Activated CD4-positive, alpha-beta memory T cell treated with anti-CD3 and anti-CD28 coated beads, Interleukin-2, amount 10 ng/mL, durations not matched to agents 7 days and 5 days (primary cell): ENCODE results near the gene ERO1B. TPM values are rescaled to one million over a fixed set of nuclear protein-coding genes. Genes with fewer than 3 reads are reported as not detected.
A peak's percentile ranks its signal among the peaks of the same experiment; 100 is the strongest.
"Not testable (repeated sequence)": the region's sequence is repeated elsewhere in the genome, so short reads cannot be mapped to it uniquely, and the experiment has no call there.

Experiments
- CTCF ChIA-PET: fragments of 350-600 bp; sonication (Branson Sonifier 250); formaldehyde crosslinking; loops from one replicate; lab custom pipeline; 2021; ENCODE audit warnings: antibody characterized with exemption, inconsistent platforms; lab: Charles Lee
- POLR2A ChIA-PET: fragments of 350-600 bp; sonication (Branson Sonifier 250); formaldehyde crosslinking; loops from one replicate; lab custom pipeline; 2021; ENCODE audit warnings: antibody characterized with exemption; lab: Charles Lee
- DNase-seq: peaks from one replicate; pipeline ENCODE4 v3.0.0-alpha.2; 2020
- H3K27ac Mint-ChIP-seq: one replicate; pipeline ENCODE4 v1.8.0; 2021; ENCODE audit warnings: mild to moderate bottlenecking, mixed read lengths
- H3K27me3 Mint-ChIP-seq: one replicate; pipeline ENCODE4 v1.8.0; 2021; ENCODE audit warnings: mixed read lengths
- H3K36me3 Mint-ChIP-seq: one replicate; pipeline ENCODE4 v1.8.0; 2021; ENCODE audit warnings: low read depth, mixed read lengths
- H3K4me1 Mint-ChIP-seq: one replicate; pipeline ENCODE4 v1.8.0; 2021; ENCODE audit warnings: mixed read lengths
- H3K4me3 Mint-ChIP-seq: one replicate; pipeline ENCODE4 v1.8.0; 2021; ENCODE audit warnings: mild to moderate bottlenecking, mixed read lengths
- H3K9me3 Mint-ChIP-seq: one replicate; pipeline ENCODE4 v1.8.0; 2021; ENCODE audit warnings: mixed read lengths
- total RNA-seq, 2 experiments: library from RNA; stranded (reverse); gene quantifications; one replicate each; pipeline ENCODE4 v1.2.3, GENCODE V29; 2021

Gene ERO1B
- total RNA-seq, result 1 to 10 TPM; 4.1 TPM

GRCh38 chr1:236281654-236282424 is at the start of gene ERO1B:
TSS of gene ERO1B (minus strand) at chr1:236281958. CDS start at chr1:236281783, 175 bp downstream.
- Mint-ChIP-seq H3K4me1 (peaks cover 41% of the 10 kb centered on the region), H3K27me3 (peaks cover 8% of the 10 kb centered on the region), H3K9me3 (no peaks in the 10 kb centered on the region), H3K36me3 (peaks cover under 1% of the 10 kb centered on the region), H3K4me3 (peak within 1 kb of the TSS; percentile 84), H3K27ac (peak within 1 kb of the TSS; percentile 34)
- peak; percentile 96 for DNase-seq
- POLR2A ChIA-PET, result interaction anchor here (0.5 to 1.3 kb wide), 4 partner anchors 113 to 513 kb away, joined by 3 to 10 read pairs (median 4); partner anchors contain the start of genes EDARADD and MTR
- CTCF ChIA-PET, result no interaction called here

- H3K9me3 Mint-ChIP-seq, H3K27ac Mint-ChIP-seq, H3K27me3 Mint-ChIP-seq, DNase-seq, CTCF ChIA-PET, H3K4me1 Mint-ChIP-seq, H3K36me3 Mint-ChIP-seq, H3K4me3 Mint-ChIP-seq, POLR2A ChIA-PET: not testable (repeated sequence)
Observed at GRCh38 chr1:236331412-236331811, 49.7 kb upstream of the ERO1B start.

GRCh38 chr1:236326432-236326831 is 44.7 kb upstream of the ERO1B start:
- POLR2A ChIA-PET, result no interaction called here
- H3K4me1 Mint-ChIP-seq, result no peaks in the 10 kb centered on the region

GRCh38 chr1:236325567-236325966 is 43.8 kb upstream of the ERO1B start:
- Mint-ChIP-seq H3K27ac (no peak overlapping the region), H3K4me1 (no peaks in the 10 kb centered on the region), H3K36me3 (no peaks in the 10 kb centered on the region), H3K9me3 (peaks cover 16% of the 10 kb centered on the region), H3K4me3 (no peak overlapping the region), H3K27me3 (peaks cover 8% of the 10 kb centered on the region)
- DNase-seq, result no peak
- ChIA-PET POLR2A (no interaction called here), CTCF (no interaction called here)

More at GRCh38 chr1:236326432-236326831, 44.7 kb upstream of the ERO1B start:
- no peak overlapping the region for H3K27ac Mint-ChIP-seq
- no peak overlapping the region for H3K4me3 Mint-ChIP-seq
- H3K36me3 Mint-ChIP-seq, result no peaks in the 10 kb centered on the region
- DNase-seq, result no peak
- H3K9me3 Mint-ChIP-seq, result peaks cover 11% of the 10 kb centered on the region
- CTCF ChIA-PET, result no interaction called here
- H3K27me3 Mint-ChIP-seq, result peaks cover 6% of the 10 kb centered on the region

- peaks cover 8% of the 10 kb centered on the region for H3K27me3 Mint-ChIP-seq
- no peaks in the 10 kb centered on the region for H3K4me1 Mint-ChIP-seq
- H3K9me3 Mint-ChIP-seq, result peaks cover 16% of the 10 kb centered on the region
- no peak overlapping the region for H3K27ac Mint-ChIP-seq
- ChIA-PET CTCF (interaction anchor here (0.5 kb wide), 1 partner anchor 17 kb away, joined by 3 read pairs; no protein-coding TSS in a partner anchor), POLR2A (no interaction called here)
- no peaks in the 10 kb centered on the region for H3K36me3 Mint-ChIP-seq
- DNase-seq, result no peak
- no peak overlapping the region for H3K4me3 Mint-ChIP-seq
Observed at GRCh38 chr1:236323819-236324411, 42.2 kb upstream of the ERO1B start.

- POLR2A ChIA-PET, result no interaction called here
- H3K4me3 Mint-ChIP-seq, result no peak overlapping the region
- CTCF ChIA-PET, result no interaction called here
Observed at GRCh38 chr1:236322566-236323409, 41.0 kb upstream of the ERO1B start.

GRCh38 chr1:236321101-236321500 is 39.3 kb upstream of the ERO1B start:
- DNase-seq, result no peak
- Mint-ChIP-seq H3K27ac (no peak overlapping the region), H3K9me3 (peaks cover 16% of the 10 kb centered on the region), H3K36me3 (no peaks in the 10 kb centered on the region), H3K27me3 (peaks cover 8% of the 10 kb centered on the region), H3K4me3 (no peak overlapping the region), H3K4me1 (no peaks in the 10 kb centered on the region)
- ChIA-PET CTCF (no interaction called here), POLR2A (no interaction called here)

More at GRCh38 chr1:236322566-236323409, 41.0 kb upstream of the ERO1B start:
- no peaks in the 10 kb centered on the region for H3K36me3 Mint-ChIP-seq
- H3K9me3 Mint-ChIP-seq, result peaks cover 16% of the 10 kb centered on the region
- no peak overlapping the region for H3K27ac Mint-ChIP-seq
- DNase-seq, result no peak
- H3K4me1 Mint-ChIP-seq, result no peaks in the 10 kb centered on the region
- peaks cover 8% of the 10 kb centered on the region for H3K27me3 Mint-ChIP-seq

- CTCF ChIA-PET, result no interaction called here
- H3K27ac Mint-ChIP-seq, result no peak overlapping the region
Observed at GRCh38 chr1:236320671-236321070, 38.9 kb upstream of the ERO1B start.

GRCh38 chr1:236320214-236320613 is 38.5 kb upstream of the ERO1B start:
- DNase-seq, result no peak
- Mint-ChIP-seq H3K4me3 (no peak overlapping the region), H3K9me3 (peaks cover 16% of the 10 kb centered on the region), H3K27ac (no peak overlapping the region), H3K4me1 (no peaks in the 10 kb centered on the region), H3K36me3 (no peaks in the 10 kb centered on the region), H3K27me3 (peaks cover 8% of the 10 kb centered on the region)
- POLR2A ChIA-PET, result no interaction called here
- CTCF ChIA-PET, result no interaction called here

More at GRCh38 chr1:236320671-236321070, 38.9 kb upstream of the ERO1B start:
- POLR2A ChIA-PET, result no interaction called here
- Mint-ChIP-seq H3K9me3 (peaks cover 16% of the 10 kb centered on the region), H3K27me3 (peaks cover 8% of the 10 kb centered on the region), H3K36me3 (no peaks in the 10 kb centered on the region), H3K4me3 (no peak overlapping the region), H3K4me1 (no peaks in the 10 kb centered on the region)
- no peak for DNase-seq

- DNase-seq, result no peak
- no peaks in the 10 kb centered on the region for H3K4me1 Mint-ChIP-seq
- peaks cover 2% of the 10 kb centered on the region for H3K27me3 Mint-ChIP-seq
- CTCF ChIA-PET, result no interaction called here
- H3K9me3 Mint-ChIP-seq, result peaks cover 5% of the 10 kb centered on the region
- H3K4me3 Mint-ChIP-seq, result no peak overlapping the region
- no peak overlapping the region for H3K27ac Mint-ChIP-seq
- H3K36me3 Mint-ChIP-seq, result no peaks in the 10 kb centered on the region
- POLR2A ChIA-PET, result no interaction called here
Observed at GRCh38 chr1:236316437-236316836, 34.7 kb upstream of the ERO1B start.

GRCh38 chr1:236315518-236315917 is 33.8 kb upstream of the ERO1B start:
- H3K4me1 Mint-ChIP-seq, result no peaks in the 10 kb centered on the region
- no peaks in the 10 kb centered on the region for H3K9me3 Mint-ChIP-seq
- ChIA-PET POLR2A (no interaction called here), CTCF (no interaction called here)
- H3K27me3 Mint-ChIP-seq, result no peaks in the 10 kb centered on the region
- no peak overlapping the region for H3K4me3 Mint-ChIP-seq
- DNase-seq, result no peak
- no peaks in the 10 kb centered on the region for H3K36me3 Mint-ChIP-seq
- no peak overlapping the region for H3K27ac Mint-ChIP-seq

GRCh38 chr1:236315092-236315491 is 33.3 kb upstream of the ERO1B start:
- no peaks in the 10 kb centered on the region for H3K36me3 Mint-ChIP-seq
- DNase-seq, result no peak
- ChIA-PET POLR2A (no interaction called here), CTCF (no interaction called here)
- no peaks in the 10 kb centered on the region for H3K27me3 Mint-ChIP-seq
- H3K4me1 Mint-ChIP-seq, result no peaks in the 10 kb centered on the region
- no peak overlapping the region for H3K27ac Mint-ChIP-seq
- H3K4me3 Mint-ChIP-seq, result no peak overlapping the region
- no peaks in the 10 kb centered on the region for H3K9me3 Mint-ChIP-seq

- H3K36me3 Mint-ChIP-seq, H3K4me1 Mint-ChIP-seq, POLR2A ChIA-PET, H3K27ac Mint-ChIP-seq, H3K27me3 Mint-ChIP-seq, CTCF ChIA-PET, DNase-seq, H3K9me3 Mint-ChIP-seq, H3K4me3 Mint-ChIP-seq: not testable (repeated sequence)
Observed at GRCh38 chr1:236314050-236314449, 32.3 kb upstream of the ERO1B start.
